ENCODE measurements around the gene IZUMO1R. TPM values are rescaled to one million over a fixed set of nuclear protein-coding genes. Genes with fewer than 3 reads are reported as not detected.
"Not testable (repeated sequence)": the region's sequence is repeated elsewhere in the genome, so short reads cannot be mapped to it uniquely, and the experiment has no call there.

IZUMO1R gene
- total and polyA plus RNA-seq, 4 donors = 0.21 TPM; not detected in 3

GRCh38 chr11:94343495-94343894, 39.1 kb downstream of the IZUMO1R start:
- Histone ChIP-seq H3K36me3 (ENCODE audit: control insufficient read depth in 4 of 4, insufficient read depth in 3 of 4, low read depth in 1 of 4, low read length in 3 of 4) (no peaks in the 10 kb centered on the region), H3K4me1 (ENCODE audit: control insufficient read depth in 4 of 4, insufficient read depth in 4 of 4, low read length in 3 of 4) (no peaks in the 10 kb centered on the region), H3K27me3 (ENCODE audit: control insufficient read depth in 4 of 4, insufficient read depth in 4 of 4, low read length in 3 of 4) (no peaks in the 10 kb centered on the region), H3K27ac (ENCODE audit: low read depth in 1 of 2, low read length in 2 of 2) (no peak overlapping the region), H3K4me3 (ENCODE audit: low read depth in 1 of 3, low read length in 3 of 3) (no peak overlapping the region), H3K9me3 (ENCODE audit: control insufficient read depth in 4 of 4, low read length in 3 of 4) (no peaks in the 10 kb centered on the region), H3K9ac (ENCODE audit: low read depth in 1 of 2, low read length in 2 of 2) (no peak overlapping the region)
- DNase-seq (ENCODE audit: low spot score) = no peak
- TF ChIP-seq ZBTB33 (IDR thresholded peaks at IDR 0.05) = no peak
- TF ChIP-seq FOXA1 (IDR thresholded peaks at IDR 0.05) = no peak
- no peak for TF ChIP-seq RAD21 (IDR thresholded peaks at IDR 0.05)
- TF ChIP-seq YY1 (IDR thresholded peaks at IDR 0.05) = no peak
- TF ChIP-seq RXRA (IDR thresholded peaks at IDR 0.05) = no peak
- no peak for TF ChIP-seq GABPA (IDR thresholded peaks at IDR 0.05 in 1 of 2, conservative IDR thresholded peaks at IDR 0.05 in 1 of 2)
- TF ChIP-seq MAX (IDR thresholded peaks at IDR 0.05) = no peak
- 84% methylated on average over 1 of the region's 1 CpG for WGBS

- H3K9ac ChIP-seq (ENCODE audit: low read depth in 1 of 2, low read length in 2 of 2); H3K27ac ChIP-seq (ENCODE audit: low read depth in 1 of 2, low read length in 2 of 2); H3K9me3 ChIP-seq (ENCODE audit: control insufficient read depth in 4 of 4, low read length in 3 of 4); H3K36me3 ChIP-seq (ENCODE audit: control insufficient read depth in 4 of 4, insufficient read depth in 3 of 4, low read depth in 1 of 4, low read length in 3 of 4); DNase-seq (ENCODE audit: low spot score); H3K4me1 ChIP-seq (ENCODE audit: control insufficient read depth in 4 of 4, insufficient read depth in 4 of 4, low read length in 3 of 4); H3K27me3 ChIP-seq (ENCODE audit: control insufficient read depth in 4 of 4, insufficient read depth in 4 of 4, low read length in 3 of 4); H3K4me3 ChIP-seq (ENCODE audit: low read depth in 1 of 3, low read length in 3 of 3): not testable (repeated sequence)
- WGBS = 76% methylated on average over 8 of the region's 8 CpGs
Measured at GRCh38 chr11:94346311-94346710, 41.9 kb downstream of the IZUMO1R start.

GRCh38 chr11:94350850-94351563, 46.6 kb downstream of the IZUMO1R start:
- not testable (repeated sequence) for H3K9ac ChIP-seq (ENCODE audit: low read depth in 1 of 2, low read length in 2 of 2); H3K27me3 ChIP-seq (ENCODE audit: control insufficient read depth in 4 of 4, insufficient read depth in 4 of 4, low read length in 3 of 4); H3K9me3 ChIP-seq (ENCODE audit: control insufficient read depth in 4 of 4, low read length in 3 of 4); H3K36me3 ChIP-seq (ENCODE audit: control insufficient read depth in 4 of 4, insufficient read depth in 3 of 4, low read depth in 1 of 4, low read length in 3 of 4); DNase-seq (ENCODE audit: low spot score); H3K4me3 ChIP-seq (ENCODE audit: low read depth in 1 of 3, low read length in 3 of 3); H3K4me1 ChIP-seq (ENCODE audit: control insufficient read depth in 4 of 4, insufficient read depth in 4 of 4, low read length in 3 of 4); H3K27ac ChIP-seq (ENCODE audit: low read depth in 1 of 2, low read length in 2 of 2)
- WGBS = 81% methylated on average over 10 of the region's 10 CpGs

Other genes with a start within 250 kb of the IZUMO1R start
- 10 to 100 TPM in 1 of 2 donors, 1 to 10 TPM in 1; 9.9 to 14.1 TPM for gene PANX1, start 175.7 kb upstream of the IZUMO1R start, total RNA-seq
- gene PANX1, start 175.7 kb upstream of the IZUMO1R start, polyA plus RNA-seq = 1 to 10 TPM; 6.4 to 6.8 TPM
- under 1 TPM; 0.05 to 0.08 TPM for gene GPR83, start 96.8 kb downstream of the IZUMO1R start, total RNA-seq
- under 1 TPM; 0.01 to 0.14 TPM for gene GPR83, start 96.8 kb downstream of the IZUMO1R start, polyA plus RNA-seq
- gene MRE11, start 189.3 kb downstream of the IZUMO1R start, total RNA-seq = 10 to 100 TPM in 1 of 2 donors, 1 to 10 TPM in 1; 8.4 to 18.3 TPM
- 1 to 10 TPM; 1.5 to 2.9 TPM for gene MRE11, start 189.3 kb downstream of the IZUMO1R start, polyA plus RNA-seq
- 10 to 100 TPM in 1 of 2 donors, 1 to 10 TPM in 1; 8.8 to 10.9 TPM for gene ANKRD49, start 189.4 kb downstream of the IZUMO1R start, total RNA-seq
- gene ANKRD49, start 189.4 kb downstream of the IZUMO1R start, polyA plus RNA-seq = 10 to 100 TPM in 1 of 2 donors, 1 to 10 TPM in 1; 5.4 to 12.3 TPM
- gene C11orf97, start 207.9 kb downstream of the IZUMO1R start, total RNA-seq = not detected
- gene C11orf97, start 207.9 kb downstream of the IZUMO1R start, polyA plus RNA-seq = under 1 TPM; 0.36 to 0.94 TPM
- gene FUT4, start 239.3 kb downstream of the IZUMO1R start, total RNA-seq = 1 to 10 TPM; 1.9 to 4.3 TPM
- under 1 TPM; 0.47 to 0.95 TPM for gene FUT4, start 239.3 kb downstream of the IZUMO1R start, polyA plus RNA-seq